HEK293 (cell line): ENCODE results near the gene AFF3.

Experiments used
- CTCF ChIA-PET: fragments of 350-600 bp; formaldehyde crosslinking; extraction: SDS; loops from one replicate; lab custom pipeline; 2021; ENCODE audit warnings: antibody characterized with exemption; lab: Yijun Ruan, JAX
- POLR2A ChIA-PET: fragments of 300-600 bp; formaldehyde crosslinking; extraction: SDS; loops from one replicate; lab custom pipeline; 2020; ENCODE audit warnings: antibody characterized with exemption, inconsistent platforms; lab: Yijun Ruan, JAX
- H3K27ac ChIP-seq: fragments of 200-500 bp; sonication (Bioruptor generic); 2 replicates; pipeline ENCODE4 v1.5.1; 2014; ENCODE audit warnings: low read depth, low read length, control low read depth, inconsistent platforms; ENCODE audit errors: extremely low read depth
- H3K36me3 ChIP-seq, 2 experiments: fragments of 200-500 bp in 1 of 2; sonication (Bioruptor generic) in 1 of 2; 1 replicate in 1 of 2; 2 replicates in 1 of 2; pipeline ENCODE4 v1.5.1; 2014 to 2017; ENCODE audit warnings: inconsistent platforms in 2 of 2, low read length in 2 of 2; ENCODE audit not compliant: control insufficient read depth in 2 of 2, insufficient read depth in 1 of 2
- H3K4me1 ChIP-seq: fragments of 200-500 bp; sonication (Bioruptor generic); 2 replicates; pipeline ENCODE4 v1.5.1; 2014; ENCODE audit warnings: mild to moderate bottlenecking, low read length, inconsistent platforms; ENCODE audit not compliant: control insufficient read depth, insufficient read depth
- H3K4me3 ChIP-seq: 2 replicates; pipeline ENCODE4 v1.5.1; 2011; ENCODE audit warnings: low read depth, mild to moderate bottlenecking, control low read depth, low read length, moderate library complexity
- H3K9me3 ChIP-seq: fragments of 200-500 bp; sonication (Bioruptor generic); 2 replicates; pipeline ENCODE4 v1.5.1; 2014; ENCODE audit warnings: low read depth, low read length, inconsistent platforms; ENCODE audit not compliant: control insufficient read depth, insufficient read depth
- GLIS2 ChIP-seq: fragments of 450-650 bp; formaldehyde crosslinking; IDR thresholded peaks from 2 replicates; pipeline ENCODE4 v1.5.1; 2016; ENCODE audit warnings: missing biosample characterization, missing genetic modification characterization
- KLF7 ChIP-seq: fragments of 450-650 bp; formaldehyde crosslinking; IDR thresholded peaks from 2 replicates; pipeline ENCODE4 v1.5.1; 2016; ENCODE audit warnings: missing biosample characterization, missing genetic modification characterization, borderline replicate concordance
- REPIN1 ChIP-seq: fragments of 450-650 bp; formaldehyde crosslinking; IDR thresholded peaks from 2 replicates; pipeline ENCODE4 v1.5.1; 2017; ENCODE audit warnings: missing biosample characterization, missing genetic modification characterization, low read depth
- SP2 ChIP-seq: fragments of 450-650 bp; formaldehyde crosslinking; IDR thresholded peaks from 2 replicates; pipeline ENCODE4 v1.5.1; 2016; ENCODE audit warnings: missing biosample characterization, missing genetic modification characterization
- TSHZ1 ChIP-seq: fragments of 450-650 bp; formaldehyde crosslinking; IDR thresholded peaks from 2 replicates; pipeline ENCODE4 v1.5.1; 2016; ENCODE audit warnings: missing biosample characterization, missing genetic modification characterization, borderline replicate concordance
- YY2 ChIP-seq: fragments of 450-650 bp; formaldehyde crosslinking; IDR thresholded peaks from 2 replicates; pipeline ENCODE4 v1.5.1; 2016; ENCODE audit warnings: missing biosample characterization, missing genetic modification characterization
- ZFHX2 ChIP-seq: fragments of 450-650 bp; formaldehyde crosslinking; conservative IDR thresholded peaks from 2 replicates; pipeline ENCODE4 v1.5.1; 2016; ENCODE audit warnings: missing biosample characterization, missing genetic modification characterization
- ZNF114 ChIP-seq: fragments of 450-650 bp; formaldehyde crosslinking; IDR thresholded peaks from 2 replicates; pipeline ENCODE4 v1.5.0; 2017; ENCODE audit warnings: missing biosample characterization, missing genetic modification characterization
- ZNF292 ChIP-seq: fragments of 450-650 bp; formaldehyde crosslinking; IDR thresholded peaks from 2 replicates; pipeline ENCODE4 v1.5.1; 2016; ENCODE audit warnings: low read depth, missing biosample characterization, missing genetic modification characterization, borderline replicate concordance
- ZNF354C ChIP-seq: fragments of 450-650 bp; formaldehyde crosslinking; IDR thresholded peaks from 2 replicates; pipeline ENCODE4 v1.5.1; 2016; ENCODE audit warnings: missing biosample characterization, missing genetic modification characterization, low read depth, borderline replicate concordance
- ZNF391 ChIP-seq: fragments of 450-650 bp; formaldehyde crosslinking; IDR thresholded peaks from 2 replicates; pipeline ENCODE4 v1.5.1; 2016; ENCODE audit warnings: low read depth, missing biosample characterization, missing genetic modification characterization, borderline replicate concordance
- ZNF692 ChIP-seq: fragments of 450-650 bp; formaldehyde crosslinking; IDR thresholded peaks from 2 replicates; pipeline ENCODE4 v1.5.1; 2016; ENCODE audit warnings: missing biosample characterization, missing genetic modification characterization
- ZNF776 ChIP-seq: fragments of 450-650 bp; formaldehyde crosslinking; IDR thresholded peaks from 2 replicates; pipeline ENCODE4 v1.5.0; 2017; ENCODE audit warnings: missing biosample characterization, missing genetic modification characterization, borderline replicate concordance
- ZSCAN5A ChIP-seq: fragments of 450-650 bp; formaldehyde crosslinking; IDR thresholded peaks from 2 replicates; pipeline ENCODE4 v1.5.1; 2016; ENCODE audit warnings: missing biosample characterization, missing genetic modification characterization
- TF ChIP-seq, protein P1 (sequence below): fragments of 450-650 bp; formaldehyde crosslinking; IDR thresholded peaks from 2 replicates; pipeline ENCODE4 v1.5.1; 2016; ENCODE audit warnings: missing biosample characterization, missing genetic modification characterization
- TF ChIP-seq, protein P2 (sequence below): fragments of 450-650 bp; IDR thresholded peaks from 2 replicates; pipeline ENCODE4 v1.5.1; 2018; ENCODE audit warnings: missing biosample characterization, mild to moderate bottlenecking, missing genetic modification characterization

Gene AFF3

DNA sequence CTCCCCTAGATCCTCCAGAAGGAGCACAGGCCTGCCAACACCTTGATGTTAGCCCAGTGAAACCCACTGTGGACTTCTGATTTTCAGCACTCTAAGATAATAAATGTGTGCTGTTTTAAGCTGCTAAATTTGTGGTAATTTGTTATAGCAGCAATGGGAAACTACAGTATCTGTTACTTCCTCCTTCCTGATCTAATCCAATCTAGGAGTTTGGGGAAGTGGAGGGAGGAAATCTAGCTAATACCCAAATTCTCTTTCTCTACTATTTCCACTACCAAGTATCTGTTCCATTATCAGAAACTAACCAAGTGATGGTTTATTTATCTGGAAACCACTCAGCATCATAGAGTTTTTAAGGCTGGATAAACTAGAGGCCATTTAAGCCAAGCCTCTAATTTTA is 64.9 kb downstream of the AFF3 start:
- CTCF ChIA-PET: interaction anchor here (1.9 kb wide), 1 partner anchor 10 kb away, joined by 4 read pairs; no protein-coding TSS in a partner anchor

More for the DNA sequence above, 64.9 kb downstream of the AFF3 start:
- H3K27ac ChIP-seq: no peak overlapping the region
- H3K4me1 ChIP-seq: peaks cover 2% of the 10 kb centered on the region; the same call in 1 of the 2 replicates
- H3K36me3 ChIP-seq: no peaks in the 10 kb centered on the region
- no peak overlapping the region for H3K4me3 ChIP-seq
- POLR2A ChIA-PET: no interaction called here
- H3K9me3 ChIP-seq: no peaks in the 10 kb centered on the region
- TF ChIP-seq ZNF114 (tag by site-specific recombination) (no peak), REPIN1 (tag by site-specific recombination) (no peak), GLIS2 (tag by site-specific recombination) (no peak), SP2 (no peak), ZNF776 (tag by site-specific recombination) (no peak), ZNF292 (tag by site-specific recombination) (no peak), KLF7 (tag by site-specific recombination) (no peak), ZSCAN5A (tag by site-specific recombination) (no peak), ZNF391 (tag by site-specific recombination) (no peak), ZFHX2 (tag by site-specific recombination) (no peak), TSHZ1 (tag by site-specific recombination) (no peak), ZNF692 (no peak), ZNF354C (tag by site-specific recombination) (no peak), YY2 (tag by site-specific recombination) (no peak)
- TF ChIP-seq, protein P1, sequence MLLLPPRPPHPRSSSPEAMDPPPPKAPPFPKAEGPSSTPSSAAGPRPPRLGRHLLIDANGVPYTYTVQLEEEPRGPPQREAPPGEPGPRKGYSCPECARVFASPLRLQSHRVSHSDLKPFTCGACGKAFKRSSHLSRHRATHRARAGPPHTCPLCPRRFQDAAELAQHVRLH (tag by site-specific recombination): no peak
- TF ChIP-seq, protein P2, sequence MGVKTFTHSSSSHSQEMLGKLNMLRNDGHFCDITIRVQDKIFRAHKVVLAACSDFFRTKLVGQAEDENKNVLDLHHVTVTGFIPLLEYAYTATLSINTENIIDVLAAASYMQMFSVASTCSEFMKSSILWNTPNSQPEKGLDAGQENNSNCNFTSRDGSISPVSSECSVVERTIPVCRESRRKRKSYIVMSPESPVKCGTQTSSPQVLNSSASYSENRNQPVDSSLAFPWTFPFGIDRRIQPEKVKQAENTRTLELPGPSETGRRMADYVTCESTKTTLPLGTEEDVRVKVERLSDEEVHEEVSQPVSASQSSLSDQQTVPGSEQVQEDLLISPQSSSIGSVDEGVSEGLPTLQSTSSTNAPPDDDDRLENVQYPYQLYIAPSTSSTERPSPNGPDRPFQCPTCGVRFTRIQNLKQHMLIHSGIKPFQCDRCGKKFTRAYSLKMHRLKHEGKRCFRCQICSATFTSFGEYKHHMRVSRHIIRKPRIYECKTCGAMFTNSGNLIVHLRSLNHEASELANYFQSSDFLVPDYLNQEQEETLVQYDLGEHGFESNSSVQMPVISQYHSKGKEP (tag by site-specific recombination): no peak
